GM10248 (cell line): ENCODE data around the gene GPC1.

Source experiments
- CTCF ChIA-PET: fragments of 300-600 bp; sonication (Branson Sonifier 250); formaldehyde crosslinking; extraction: SDS; loops from one replicate; lab custom pipeline; 2021; ENCODE audit warnings: antibody characterized with exemption; lab: Yijun Ruan, JAX
- POLR2A ChIA-PET: fragments of 350-650 bp; sonication (Branson Sonifier 250); formaldehyde crosslinking; extraction: SDS; loops from one replicate; lab custom pipeline; 2020; ENCODE audit warnings: antibody characterized with exemption; lab: Yijun Ruan, JAX
- DNase-seq: peaks from one replicate; pipeline ENCODE4 v3.0.0; 2012; ENCODE audit errors: extremely low spot score
- CTCF ChIP-seq: IDR thresholded peaks from 2 replicates; pipeline ENCODE4 v1.5.1; 2012; ENCODE audit warnings: mild to moderate bottlenecking, low read depth; ENCODE audit errors: extremely low read depth, missing control alignments, control extremely low read depth

Gene GPC1

GRCh38 chr2:240421381-240421780 lies 14.1 kb upstream of the GPC1 start:
- DNase-seq: no peak
- ChIA-PET POLR2A (interaction anchor here (0.6 kb wide), 1 partner anchor 53 kb away, joined by 3 read pairs; no protein-coding TSS in a partner anchor), CTCF (no interaction called here)
- no peak for TF ChIP-seq CTCF

- DNase-seq: no peak
- ChIA-PET POLR2A (no interaction called here), CTCF (no interaction called here)
- TF ChIP-seq CTCF: no peak
Measured at GRCh38 chr2:240422658-240423329, 12.7 kb upstream of the GPC1 start.

- POLR2A ChIA-PET: no interaction called here
- TF ChIP-seq CTCF: no peak
- CTCF ChIA-PET: no interaction called here
- DNase-seq: no peak
Measured at GRCh38 chr2:240423788-240424191, 11.7 kb upstream of the GPC1 start.

- CTCF ChIA-PET: no interaction called here
- no peak for TF ChIP-seq CTCF
- no peak for DNase-seq
- POLR2A ChIA-PET: no interaction called here
Measured at GRCh38 chr2:240424341-240425235, 10.9 kb upstream of the GPC1 start.

GRCh38 chr2:240425236-240425615 lies 10.2 kb upstream of the GPC1 start:
- POLR2A ChIA-PET: no interaction called here
- TF ChIP-seq CTCF: no peak
- CTCF ChIA-PET: no interaction called here
- no peak for DNase-seq

- ChIA-PET POLR2A (no interaction called here), CTCF (no interaction called here)
- no peak for TF ChIP-seq CTCF
- DNase-seq: no peak
Measured at GRCh38 chr2:240425697-240426096, 9.8 kb upstream of the GPC1 start.
